Trophoblast cell (in vitro differentiated cells and primary cell): ENCODE results near the gene EXOC3L4.

Experiments used
- DNase-seq, 2 donors: peaks; one replicate each; pipeline ENCODE4 v3.0.0-alpha.2; 2016
- H2AFZ ChIP-seq: 2 replicates; pipeline ENCODE4 v1.6.1; 2013; ENCODE audit warnings: low read length, moderate library complexity, mild to moderate bottlenecking; ENCODE audit not compliant: insufficient read depth, poor library complexity
- H2AK5ac ChIP-seq: 2 replicates; pipeline ENCODE4 v1.6.1; 2013; ENCODE audit warnings: mild to moderate bottlenecking, low read length
- H2BK120ac ChIP-seq: 2 replicates; pipeline ENCODE4 v1.6.1; 2013; ENCODE audit warnings: low read length, mild to moderate bottlenecking, moderate library complexity; ENCODE audit not compliant: insufficient read depth, poor library complexity
- H2BK12ac ChIP-seq: 2 replicates; pipeline ENCODE4 v1.6.1; 2013; ENCODE audit warnings: mild to moderate bottlenecking, low read length, moderate library complexity
- H2BK5ac ChIP-seq: 2 replicates; pipeline ENCODE4 v1.6.1; 2013; ENCODE audit warnings: low read length, low read depth, moderate library complexity, mild to moderate bottlenecking; ENCODE audit not compliant: poor library complexity
- H3K14ac ChIP-seq: 2 replicates; pipeline ENCODE4 v1.6.1; 2013; ENCODE audit warnings: mild to moderate bottlenecking, low read length
- H3K18ac ChIP-seq: 2 replicates; pipeline ENCODE4 v1.6.1; 2013; ENCODE audit warnings: mild to moderate bottlenecking, low read length
- H3K23ac ChIP-seq: 2 replicates; pipeline ENCODE4 v1.6.1; 2013; ENCODE audit warnings: low read length
- H3K27ac ChIP-seq: 2 replicates; pipeline ENCODE4 v1.5.1; 2013; ENCODE audit warnings: low read depth, mild to moderate bottlenecking, inconsistent platforms, low read length, moderate library complexity
- H3K27me3 ChIP-seq: 2 replicates; pipeline ENCODE4 v1.6.1; 2013; ENCODE audit warnings: inconsistent platforms, mild to moderate bottlenecking, low read length, moderate library complexity; ENCODE audit not compliant: insufficient read depth
- H3K36me3 ChIP-seq, 2 experiments: 1 replicate in 1 of 2; 2 replicates in 1 of 2; pipeline ENCODE4 v1.6.1; 2013; ENCODE audit warnings: low read length in 2 of 2, mild to moderate bottlenecking in 2 of 2, moderate library complexity in 1 of 2; ENCODE audit not compliant: insufficient read depth in 2 of 2, control insufficient read depth in 1 of 2
- H3K4ac ChIP-seq: 2 replicates; pipeline ENCODE4 v1.6.1; 2013; ENCODE audit warnings: low read depth, mild to moderate bottlenecking, low read length, moderate library complexity
- H3K4me1 ChIP-seq, 2 experiments: 1 replicate in 1 of 2; 2 replicates in 1 of 2; pipeline ENCODE4 v1.6.1; 2013; ENCODE audit warnings: low read length in 2 of 2, mild to moderate bottlenecking in 2 of 2, moderate library complexity in 1 of 2; ENCODE audit not compliant: insufficient read depth in 2 of 2, control insufficient read depth in 1 of 2
- H3K4me2 ChIP-seq: 2 replicates; pipeline ENCODE4 v1.6.1; 2013; ENCODE audit warnings: inconsistent platforms, mild to moderate bottlenecking, low read length, moderate library complexity
- H3K4me3 ChIP-seq: 2 replicates; pipeline ENCODE4 v1.5.1; 2013; ENCODE audit warnings: mild to moderate bottlenecking, low read depth, low read length, inconsistent platforms
- H3K79me1 ChIP-seq: one replicate; pipeline ENCODE4 v1.6.1; 2013; ENCODE audit warnings: low read length
- H3K79me2 ChIP-seq: 2 replicates; pipeline ENCODE4 v1.6.1; 2013; ENCODE audit warnings: low read length, mild to moderate bottlenecking; ENCODE audit not compliant: control insufficient read depth, insufficient read depth, poor library complexity
- H3K9ac ChIP-seq: 2 replicates; pipeline ENCODE4 v1.6.1; 2013; ENCODE audit warnings: mild to moderate bottlenecking, low read length
- H3K9me3 ChIP-seq: 2 replicates; pipeline ENCODE4 v1.6.1; 2013; ENCODE audit warnings: low read depth, mild to moderate bottlenecking, control low read depth, inconsistent platforms, low read length; ENCODE audit not compliant: insufficient read depth
- H4K12ac ChIP-seq: 2 replicates; pipeline ENCODE4 v1.6.1; 2013; ENCODE audit warnings: low read depth, mild to moderate bottlenecking, low read length, moderate library complexity
- H4K8ac ChIP-seq: 2 replicates; pipeline ENCODE4 v1.6.1; 2013; ENCODE audit warnings: low read depth, mild to moderate bottlenecking, low read length, moderate library complexity
- H4K91ac ChIP-seq: one replicate; pipeline ENCODE4 v1.6.1; 2013; ENCODE audit warnings: low read depth, mild to moderate bottlenecking, low read length, moderate library complexity
- WGBS: extraction: QIAGEN DNeasy Blood & Tissue Kit; methylation state at CpG from one replicate; pipeline ENCODE4 v1.1.7; 2013; ENCODE audit warnings: missing lambda C conversion rate; ENCODE audit not compliant: insufficient read length, insufficient coverage; ENCODE audit errors: extremely low coverage; 5-methylcytosine and 5-hydroxymethylcytosine counted together

Gene EXOC3L4

GRCh38 chr14:103100281-103101121, 6.0 kb downstream of the EXOC3L4 start:
- Histone ChIP-seq H3K27ac (peak overlapping the region; percentile 32), H3K79me1 (peaks cover 4% of the 10 kb centered on the region), H3K27me3 (peaks cover 10% of the 10 kb centered on the region), H3K36me3 (no peaks in the 10 kb centered on the region), H4K91ac (peak overlapping the region; percentile 28), H3K18ac (no peak overlapping the region), H4K12ac (no peak overlapping the region), H4K8ac (peak overlapping the region; percentile 56), H2AK5ac (no peak overlapping the region), H3K4me3 (no peak overlapping the region), H3K9ac (no peak overlapping the region), H2BK5ac (peak overlapping the region; percentile 18), H3K14ac (peak overlapping the region; percentile 19), H3K4me2 (peak overlapping the region; percentile 14), H3K79me2 (no peaks in the 10 kb centered on the region), H3K9me3 (peaks cover 5% of the 10 kb centered on the region), H2AFZ (peak overlapping the region; percentile 4), H3K4me1 (peaks cover 12 to 25% of the 10 kb centered on the region in 2 experiments), H3K4ac (no peak overlapping the region), H2BK120ac (peak overlapping the region; percentile 4), H2BK12ac (no peak overlapping the region), H3K23ac (no peak overlapping the region)
- DNase-seq = peak; percentile 94 to 97
- WGBS = no CpG with 5 or more reads among the region's 25 CpGs

- Histone ChIP-seq H3K27me3 (peaks cover 10% of the 10 kb centered on the region), H4K91ac (no peak overlapping the region), H2BK12ac (no peak overlapping the region), H3K4ac (no peak overlapping the region), H2AK5ac (no peak overlapping the region), H4K12ac (no peak overlapping the region), H3K23ac (no peak overlapping the region), H3K18ac (no peak overlapping the region), H3K27ac (no peak overlapping the region), H2BK5ac (no peak overlapping the region), H3K79me2 (no peaks in the 10 kb centered on the region), H3K9me3 (peaks cover 5% of the 10 kb centered on the region), H3K4me1 (peaks cover 12 to 25% of the 10 kb centered on the region in 2 experiments), H3K14ac (no peak overlapping the region), H3K79me1 (peaks cover 4% of the 10 kb centered on the region), H3K4me2 (no peak overlapping the region), H4K8ac (no peak overlapping the region), H3K9ac (no peak overlapping the region), H3K36me3 (no peaks in the 10 kb centered on the region), H2AFZ (no peak overlapping the region), H2BK120ac (no peak overlapping the region), H3K4me3 (no peak overlapping the region)
- no peak for DNase-seq
- no CpG with 5 or more reads among the region's 11 CpGs for WGBS
Observed at GRCh38 chr14:103101257-103101962, 6.9 kb downstream of the EXOC3L4 start.

- DNase-seq = no peak
- Histone ChIP-seq H2AK5ac (no peak overlapping the region), H3K14ac (no peak overlapping the region), H3K23ac (no peak overlapping the region), H4K12ac (no peak overlapping the region), H3K9me3 (peaks cover 5% of the 10 kb centered on the region), H3K27me3 (peaks cover 10% of the 10 kb centered on the region), H3K79me2 (no peaks in the 10 kb centered on the region), H4K8ac (no peak overlapping the region), H2BK12ac (no peak overlapping the region), H3K4me1 (peaks cover 12 to 25% of the 10 kb centered on the region in 2 experiments), H3K4me2 (no peak overlapping the region), H3K4ac (no peak overlapping the region), H4K91ac (no peak overlapping the region), H3K36me3 (no peaks in the 10 kb centered on the region), H3K27ac (no peak overlapping the region), H3K9ac (no peak overlapping the region), H3K18ac (no peak overlapping the region), H3K4me3 (no peak overlapping the region), H2AFZ (no peak overlapping the region), H2BK5ac (no peak overlapping the region), H2BK120ac (no peak overlapping the region), H3K79me1 (peaks cover 4% of the 10 kb centered on the region)
- no CpG with 5 or more reads among the region's 85 CpGs for WGBS
Observed at GRCh38 chr14:103101963-103102688, 7.6 kb downstream of the EXOC3L4 start.

GRCh38 chr14:103102689-103103260, 8.2 kb downstream of the EXOC3L4 start:
- Histone ChIP-seq H3K23ac (no peak overlapping the region), H2BK12ac (no peak overlapping the region)

More at GRCh38 chr14:103102689-103103260, 8.2 kb downstream of the EXOC3L4 start:
- H3K18ac ChIP-seq = no peak overlapping the region
- no peak overlapping the region for H4K12ac ChIP-seq
- no peak overlapping the region for H2BK5ac ChIP-seq
- H3K4me2 ChIP-seq = no peak overlapping the region
- no peak overlapping the region for H3K9ac ChIP-seq
- no peak overlapping the region for H4K8ac ChIP-seq
- peaks cover 10% of the 10 kb centered on the region for H3K27me3 ChIP-seq
- no peak for DNase-seq
- no peak overlapping the region for H3K4me3 ChIP-seq
- no CpG with 5 or more reads among the region's 39 CpGs for WGBS
- H3K79me2 ChIP-seq = no peaks in the 10 kb centered on the region
- H3K36me3 ChIP-seq = no peaks in the 10 kb centered on the region
- peaks cover 4% of the 10 kb centered on the region for H3K79me1 ChIP-seq
- H2AFZ ChIP-seq = no peak overlapping the region
- no peak overlapping the region for H2BK120ac ChIP-seq
- no peak overlapping the region for H4K91ac ChIP-seq
- H3K9me3 ChIP-seq = peaks cover 5% of the 10 kb centered on the region
- H3K4ac ChIP-seq = no peak overlapping the region
- no peak overlapping the region for H2AK5ac ChIP-seq
- H3K4me1 ChIP-seq = peaks cover 12 to 25% of the 10 kb centered on the region in 2 experiments
- no peak overlapping the region for H3K27ac ChIP-seq
- no peak overlapping the region for H3K14ac ChIP-seq
